Mucosa of gallbladder (tissue), 1 donor: ENCODE results near the gene TRMT2B. TPM values are rescaled to one million over a fixed set of nuclear protein-coding genes. Genes with fewer than 3 reads are reported as not detected.
"Not testable (repeated sequence)": the region's sequence is repeated elsewhere in the genome, so short reads cannot be mapped to it uniquely, and the experiment has no call there.

Experiments used
- DNase-seq: peaks from one replicate; pipeline ENCODE4 v3.0.0-alpha.2; 2020; ENCODE audit warnings: low spot score
- total RNA-seq: library from RNA; stranded (reverse); gene quantifications from one replicate; pipeline ENCODE4 v1.2.1, GENCODE V29; 2021
- donor health status: DM: no; HTN: no; CAD: no.

TRMT2B gene
- 26.8 TPM for total RNA-seq

GRCh38 chrX:101051549-101052302, at the start of gene TRMT2B:
TSS of gene TRMT2B (minus strand) at chrX:101052111. CDS start at chrX:101042289, 9,822 bp downstream.
- DNase-seq: peak; percentile 76

- DNase-seq: peak; percentile 94
Measured at GRCh38 chrX:101097546-101098453, 45.9 kb upstream of the TRMT2B start, which contains the start of gene CENPI. TSS of gene CENPI (plus strand) at chrX:101098204. CDS start at chrX:101101071, 2,867 bp downstream.

- DNase-seq: no peak
Measured at GRCh38 chrX:101091817-101092216, 39.9 kb upstream of the TRMT2B start.

GRCh38 chrX:101081231-101081630, 29.3 kb upstream of the TRMT2B start:
- DNase-seq: no peak

GRCh38 chrX:101080326-101081124, 28.6 kb upstream of the TRMT2B start:
- no peak for DNase-seq

GRCh38 chrX:101079736-101080270, 27.9 kb upstream of the TRMT2B start:
- DNase-seq: no peak

- DNase-seq: no peak
Measured at GRCh38 chrX:101078716-101079598, 27.0 kb upstream of the TRMT2B start, which contains the start of gene TMEM35A. TSS of gene TMEM35A (plus strand) at chrX:101078879. CDS start at chrX:101079003, 124 bp downstream.

- no peak for DNase-seq
Measured at GRCh38 chrX:101071582-101071981, 19.7 kb upstream of the TRMT2B start.

- DNase-seq: no peak
Measured at GRCh38 chrX:101062176-101062575, 10.3 kb upstream of the TRMT2B start.

- no peak for DNase-seq
Measured at GRCh38 chrX:101057093-101057714, 5.3 kb upstream of the TRMT2B start.

GRCh38 chrX:101056551-101056950, 4.6 kb upstream of the TRMT2B start:
- DNase-seq: not testable (repeated sequence)

GRCh38 chrX:101051153-101051548, 760 bp downstream of the TRMT2B start:
- no peak for DNase-seq

- DNase-seq: no peak
Measured at GRCh38 chrX:101040197-101040596, 11.7 kb downstream of the TRMT2B start.

- DNase-seq: no peak
Measured at GRCh38 chrX:101037231-101037630, 14.7 kb downstream of the TRMT2B start.

- DNase-seq: no peak
Measured at GRCh38 chrX:101029665-101030064, 22.2 kb downstream of the TRMT2B start.

GRCh38 chrX:101028562-101028961, 23.3 kb downstream of the TRMT2B start:
- DNase-seq: no peak

GRCh38 chrX:101025126-101025525, 26.8 kb downstream of the TRMT2B start:
- DNase-seq: no peak

GRCh38 chrX:101022020-101022419, 29.9 kb downstream of the TRMT2B start:
- DNase-seq: no peak

- not testable (repeated sequence) for DNase-seq
Measured at GRCh38 chrX:101012031-101012430, 39.9 kb downstream of the TRMT2B start.

GRCh38 chrX:101009090-101009489, 42.8 kb downstream of the TRMT2B start:
- no peak for DNase-seq
